Limb (tissue), 2 donors: ENCODE results near the gene PREP.

ENCODE experiments used
- DNase-seq, 2 donors: peaks; one replicate each; pipeline ENCODE4 v3.0.0-alpha.2; 2016; ENCODE audit errors: extremely low spot score in 2 of 2

The PREP gene

DNA sequence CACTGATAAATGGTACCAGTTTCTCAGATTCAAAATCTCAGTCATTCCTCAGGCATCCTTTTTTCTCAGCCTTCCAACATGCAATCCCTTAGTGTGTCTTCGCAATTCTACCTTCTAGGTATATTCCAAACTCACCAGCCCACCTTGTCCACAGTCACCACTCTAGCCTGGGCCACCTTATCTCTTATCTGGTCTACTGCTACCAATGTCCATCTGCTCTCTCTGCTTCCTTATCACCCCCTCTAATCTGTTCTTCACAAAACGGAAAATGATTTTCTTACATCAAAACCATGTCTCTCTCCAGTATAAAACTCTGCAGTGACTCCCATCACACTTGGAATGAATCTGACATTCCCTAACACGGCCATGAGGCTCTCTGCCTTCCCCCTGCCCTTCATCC, 91.9 kb downstream of the PREP start:
- no peak for DNase-seq

DNA sequence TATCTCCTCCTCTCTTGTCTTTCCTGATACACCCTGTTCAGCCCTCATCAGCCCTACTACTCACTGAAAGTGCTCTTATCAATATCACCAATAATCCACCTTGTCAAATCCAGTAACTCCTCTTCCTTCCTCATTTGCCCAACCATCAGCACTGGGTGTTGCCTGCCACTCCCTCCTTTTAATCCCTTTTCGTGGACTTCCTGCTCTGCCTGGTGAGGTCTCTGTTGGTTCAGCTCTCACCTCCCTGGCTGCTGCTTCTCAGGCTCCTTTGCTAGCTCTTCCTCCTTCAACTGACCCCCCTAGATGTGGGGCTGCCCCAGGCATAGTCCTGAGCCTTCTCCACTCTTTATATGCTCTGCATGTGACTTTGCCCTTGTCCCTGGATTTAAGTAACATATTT, 92.5 kb downstream of the PREP start:
- DNase-seq, result no peak

DNA sequence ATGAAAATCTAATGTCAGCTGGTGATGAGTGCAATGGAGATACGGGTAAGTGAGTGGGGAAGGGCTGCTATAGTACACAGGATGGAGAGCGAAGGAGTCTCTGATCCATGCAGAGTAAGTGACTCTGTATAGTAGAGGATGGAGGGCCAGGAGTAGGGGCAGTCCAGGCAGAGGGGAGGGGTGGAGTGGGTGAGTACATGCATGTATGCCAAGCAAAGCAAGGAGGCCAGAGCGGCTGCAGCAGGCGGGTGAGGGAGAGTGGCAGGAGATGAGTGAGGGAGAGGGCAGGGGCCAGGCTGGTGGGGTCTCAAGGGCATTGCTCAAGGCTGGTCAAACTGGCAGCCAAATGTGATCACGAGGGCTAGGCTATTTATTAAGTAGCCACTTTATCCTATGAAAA, 94.0 kb downstream of the PREP start:
- DNase-seq, result no peak

DNA sequence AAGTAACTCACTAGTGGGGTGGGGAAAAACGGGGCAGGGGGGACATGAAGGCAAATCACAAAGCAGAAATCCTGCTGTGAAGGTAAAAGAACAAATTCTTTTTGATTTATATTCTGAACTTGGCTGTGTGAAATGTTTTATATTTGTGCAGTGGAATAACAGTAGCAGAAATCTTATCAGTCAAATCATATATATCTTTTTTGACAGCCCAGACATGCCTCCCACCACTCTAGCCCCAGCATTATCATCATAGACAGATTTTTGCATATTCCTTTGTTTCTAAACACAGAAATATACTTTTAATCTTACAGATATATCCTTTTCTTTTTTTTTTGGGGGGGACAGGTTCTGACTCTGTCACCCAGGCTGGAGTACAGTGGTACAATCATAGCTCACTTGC, 97.4 kb downstream of the PREP start:
- DNase-seq, result no peak

DNA sequence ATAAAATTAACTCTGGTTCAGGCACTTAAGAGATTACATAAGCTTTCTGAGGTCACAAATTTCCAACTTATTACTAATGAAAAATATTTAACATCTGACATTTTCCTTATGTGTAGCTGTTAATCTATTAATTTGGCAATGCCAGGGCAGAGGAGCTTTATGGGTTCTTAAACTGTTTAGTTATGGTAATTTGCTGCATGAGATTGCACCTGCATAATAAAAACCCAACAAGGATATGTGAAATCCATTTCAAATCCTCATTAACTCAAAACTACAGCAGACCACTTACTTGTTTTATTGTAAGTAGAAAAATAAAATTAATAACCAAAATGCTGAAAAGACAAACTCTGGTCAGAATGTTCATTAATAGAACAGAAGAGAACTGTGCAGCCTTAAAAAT, 98.1 kb downstream of the PREP start:
- no peak for DNase-seq

DNA sequence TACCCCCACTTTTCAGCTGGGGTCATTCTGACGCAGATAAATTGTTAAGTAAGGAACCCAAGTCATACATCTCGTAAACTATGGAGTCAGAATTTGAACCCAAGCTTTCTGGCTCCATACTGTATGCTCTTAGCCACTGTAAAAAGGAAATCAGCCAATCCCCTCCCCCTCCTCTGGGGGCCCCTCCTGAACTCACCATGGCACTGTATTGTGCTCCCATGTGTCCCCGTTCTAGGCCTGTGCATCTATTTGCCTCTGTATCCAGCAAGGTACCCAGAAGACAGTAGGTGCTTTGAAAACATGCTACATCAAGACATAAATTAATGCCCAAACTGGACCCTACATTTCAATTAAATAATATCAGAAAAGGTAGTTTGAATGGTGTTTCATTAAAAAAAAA, 98.5 kb downstream of the PREP start:
- DNase-seq, result no peak

DNA sequence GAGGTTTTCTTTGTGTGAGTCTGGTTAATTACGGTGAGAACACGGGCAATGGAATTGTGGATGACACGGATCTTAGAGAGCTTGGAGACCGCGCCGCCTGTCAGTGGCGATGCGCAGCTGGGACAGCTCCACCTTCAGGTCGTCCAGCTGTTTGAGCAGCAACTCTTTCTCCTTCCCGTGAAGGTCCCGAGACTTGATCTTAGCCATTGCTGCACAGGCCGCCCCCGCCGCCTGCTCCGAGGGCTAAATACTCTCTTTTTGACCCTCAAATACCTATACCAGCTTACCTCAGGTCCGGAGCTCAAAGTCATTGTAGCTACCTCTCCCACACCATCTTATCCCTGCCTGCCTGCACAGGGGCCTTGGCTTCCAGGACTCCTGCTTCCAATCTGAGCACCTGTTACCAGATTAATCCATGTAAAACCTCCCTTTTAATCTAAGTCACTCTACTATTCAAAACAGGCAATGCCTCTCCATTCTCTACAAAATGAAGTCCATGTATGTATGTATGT, 100.2 kb downstream of the PREP start:
- DNase-seq, result no peak

DNA sequence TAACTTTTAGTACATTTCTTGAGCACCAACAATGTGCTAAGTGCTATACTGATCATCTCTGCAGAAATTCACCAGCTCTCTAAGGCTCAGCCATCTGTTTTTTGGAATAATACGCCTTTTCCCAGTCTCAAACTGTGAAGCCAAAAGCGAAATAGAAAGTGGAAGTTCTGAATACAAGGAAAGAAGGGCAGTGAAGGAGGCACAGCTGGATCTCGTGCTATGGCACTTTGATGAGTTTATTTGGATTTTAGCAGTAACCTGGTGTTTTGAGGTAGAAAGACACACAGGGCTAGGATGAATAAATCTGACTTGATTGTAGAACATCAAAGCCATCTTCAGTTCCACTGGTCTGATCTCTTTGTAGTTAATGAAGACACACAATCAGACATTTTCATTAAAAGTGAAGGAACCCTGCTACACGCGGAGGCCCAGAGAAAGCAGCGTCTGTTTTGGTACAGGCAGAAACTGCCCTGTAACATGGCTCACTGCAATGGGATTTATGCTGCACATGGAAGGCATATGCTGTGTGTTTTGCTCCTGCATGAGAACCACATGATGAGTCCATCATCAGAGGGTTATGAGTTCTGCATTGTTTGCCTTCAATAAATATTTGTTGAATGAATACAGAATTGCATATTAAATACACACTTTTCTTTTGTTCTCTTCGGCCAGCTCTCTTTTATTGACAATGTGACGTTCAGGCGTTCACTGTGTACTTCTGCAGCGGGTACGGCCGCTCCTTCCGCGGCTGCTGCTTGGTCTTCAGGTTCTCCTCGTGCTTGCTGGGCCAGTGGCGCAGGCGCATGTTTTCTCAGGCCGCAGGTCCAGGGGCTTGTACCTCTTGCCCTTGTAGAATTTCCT, 100.9 kb downstream of the PREP start:
- DNase-seq, result no peak

DNA sequence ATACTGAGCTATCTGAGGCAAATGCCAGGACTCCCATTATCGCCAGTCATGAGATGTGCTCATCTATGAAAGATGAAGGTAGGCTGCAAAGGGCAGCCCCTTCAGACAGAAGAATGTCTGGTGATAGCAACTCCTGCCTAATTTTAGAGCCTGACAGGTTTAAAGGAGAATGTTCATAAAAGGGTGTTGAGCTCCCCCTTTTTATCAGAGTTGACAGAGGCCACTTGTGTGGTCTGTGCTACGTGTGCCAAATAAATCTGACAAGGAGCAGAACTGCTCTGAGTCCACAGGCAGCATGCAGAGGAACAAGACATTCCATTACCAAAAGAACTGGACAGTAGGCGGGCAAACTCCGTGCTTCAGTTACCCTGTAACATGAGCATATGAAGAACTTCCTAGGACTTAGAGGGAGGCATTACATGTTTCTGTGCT, 101.8 kb downstream of the PREP start:
- DNase-seq, result peak in 1 of 2 donors; percentile 36

DNA sequence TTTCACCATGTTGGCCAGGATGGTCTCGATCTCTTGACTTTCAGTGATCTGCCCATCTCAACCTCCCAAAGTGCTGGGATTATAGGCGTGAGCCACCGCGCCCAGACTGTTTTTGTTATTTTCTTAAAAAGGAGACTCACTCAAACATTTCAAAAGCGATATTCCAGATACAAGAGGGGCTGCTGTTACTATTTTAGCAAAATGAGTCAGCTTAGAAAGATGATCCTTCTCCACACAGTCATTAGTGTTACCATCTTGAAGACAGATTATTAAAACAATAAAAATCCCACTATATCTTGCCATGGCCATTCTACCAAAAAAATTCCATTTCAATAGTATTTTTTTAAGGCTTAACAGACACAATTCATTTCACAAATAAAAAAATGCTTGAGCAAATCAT, 102.8 kb downstream of the PREP start:
- DNase-seq, result no peak

DNA sequence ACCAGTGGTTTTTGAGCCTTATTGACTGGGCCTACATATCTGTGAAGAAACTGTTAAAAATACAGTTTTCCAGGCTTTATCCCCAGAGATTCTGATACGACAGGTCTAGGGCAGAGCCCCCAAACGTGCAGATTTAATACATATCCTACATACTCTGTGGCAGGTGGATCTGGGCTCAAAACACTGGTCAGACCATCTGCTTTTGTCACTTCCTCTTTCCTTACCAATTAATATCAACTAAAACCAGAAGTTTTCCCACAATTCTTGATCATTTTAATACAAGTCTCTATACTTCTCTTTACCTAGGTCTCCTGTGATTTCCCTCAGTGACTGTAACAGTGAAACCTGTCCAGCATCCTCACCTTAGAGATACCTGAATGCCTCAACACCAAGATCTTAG, 108.8 kb downstream of the PREP start:
- no peak for DNase-seq

DNA sequence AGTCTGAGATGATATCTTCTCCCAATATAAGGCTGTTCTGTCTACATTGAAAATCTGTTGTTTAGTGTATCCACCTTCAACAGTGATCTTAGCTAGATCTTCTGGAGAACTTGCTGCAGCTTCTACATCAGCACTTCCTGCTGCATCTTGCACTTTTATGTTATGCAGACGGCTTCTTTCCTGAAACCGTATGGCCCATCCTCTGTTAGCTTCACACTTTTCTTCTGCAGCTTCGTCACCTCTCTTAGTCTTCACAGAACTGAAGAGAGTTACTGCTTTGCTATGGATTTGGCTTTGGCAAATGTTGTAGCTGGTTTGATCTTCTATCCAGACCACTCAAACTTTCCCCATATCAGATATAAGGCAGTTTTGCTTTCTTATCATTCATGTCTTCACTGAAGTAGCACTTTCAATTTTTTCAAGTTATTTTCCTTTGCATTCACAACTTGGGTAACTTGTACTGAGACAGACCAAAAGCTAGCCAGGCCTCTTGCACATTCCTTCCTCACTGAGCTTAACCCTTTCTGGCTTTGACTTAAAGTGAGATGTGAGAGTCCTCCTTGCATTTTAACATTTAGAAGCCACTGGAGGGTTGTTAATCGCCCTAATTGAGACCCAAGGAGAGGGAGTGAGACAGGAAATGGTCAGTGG, 110.1 kb downstream of the PREP start:
- no peak for DNase-seq

DNA sequence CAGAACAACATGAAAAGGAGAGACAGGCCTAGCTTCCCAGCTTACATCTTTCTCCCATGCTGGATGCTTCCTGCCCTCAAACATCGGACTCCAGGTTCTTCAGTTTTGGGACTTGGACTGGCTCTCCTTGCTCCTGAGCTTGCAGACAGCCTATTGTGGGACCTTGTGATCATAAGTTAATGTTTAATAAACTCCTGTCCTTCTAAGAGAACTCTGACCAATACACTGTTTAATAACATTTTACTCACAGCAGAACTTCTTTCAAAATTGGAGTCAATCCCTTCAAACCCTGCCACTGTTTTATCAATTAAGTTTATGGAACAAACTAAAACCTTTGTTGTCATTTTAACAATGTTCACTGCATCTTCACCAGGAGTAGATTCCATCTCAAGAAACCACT, 111.4 kb downstream of the PREP start:
- no peak for DNase-seq

DNA sequence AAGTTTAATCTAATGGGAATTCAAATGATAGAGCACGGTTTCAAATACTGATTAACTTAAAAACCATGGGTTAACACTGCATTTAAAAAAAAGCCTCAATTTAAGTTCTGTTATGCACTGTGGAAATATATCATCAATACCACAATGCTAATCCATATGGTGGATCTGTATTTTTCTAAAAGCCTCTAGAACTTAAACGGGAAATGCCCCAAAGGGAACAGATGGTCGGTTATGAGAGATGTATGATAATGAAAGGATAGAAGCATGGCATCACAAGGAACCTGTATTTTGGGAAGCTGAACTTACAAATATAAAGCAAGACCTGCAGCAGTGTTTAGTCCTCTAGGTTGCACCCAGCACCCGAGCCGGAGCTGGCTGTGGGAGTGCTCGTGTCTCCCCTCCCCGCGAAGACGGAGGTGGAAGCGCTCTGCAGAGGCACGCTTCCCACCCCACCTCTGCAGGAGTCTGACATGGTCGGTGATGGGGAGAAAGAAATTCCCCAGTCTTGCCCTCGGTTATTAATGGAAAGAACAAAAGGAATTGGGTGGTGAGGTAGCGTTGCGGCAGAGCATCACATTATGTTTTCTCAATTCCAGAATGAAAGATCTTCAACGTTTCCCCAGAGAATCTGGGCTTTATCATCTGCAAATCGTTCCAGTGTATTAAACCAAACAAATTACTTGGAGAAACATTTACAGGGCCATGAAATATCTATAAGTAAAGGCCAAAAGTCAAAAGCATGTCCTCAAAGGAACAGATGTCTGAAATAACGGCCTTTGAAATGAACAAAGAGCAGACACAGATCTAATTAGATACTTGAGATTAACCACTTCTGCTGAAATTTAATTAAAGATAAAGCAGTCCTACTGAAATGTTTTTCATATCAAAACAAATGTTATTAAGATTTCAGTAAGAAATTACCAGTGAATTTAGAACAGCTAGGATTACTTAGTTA, 120.0 kb downstream of the PREP start:
- DNase-seq, result no peak

DNA sequence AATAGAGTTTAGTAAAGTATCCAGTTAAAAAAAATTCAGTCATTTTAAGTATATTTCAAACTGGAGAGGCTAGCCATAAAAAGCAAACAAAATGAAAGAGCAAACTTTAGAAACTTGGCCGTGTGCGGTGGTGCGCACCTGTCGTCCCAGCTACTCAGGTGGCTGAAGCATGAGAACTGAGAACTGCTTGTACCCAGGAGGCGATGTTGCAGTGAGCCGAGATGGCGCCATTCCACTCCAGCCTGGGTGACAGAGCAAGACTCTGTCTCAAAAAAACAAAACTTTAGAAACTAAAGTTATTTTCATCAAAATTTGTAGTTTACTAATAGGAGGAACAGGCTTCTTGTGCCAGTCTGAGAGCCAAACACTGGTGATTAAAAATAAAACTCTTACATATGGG, 122.8 kb downstream of the PREP start:
- DNase-seq, result no peak

DNA sequence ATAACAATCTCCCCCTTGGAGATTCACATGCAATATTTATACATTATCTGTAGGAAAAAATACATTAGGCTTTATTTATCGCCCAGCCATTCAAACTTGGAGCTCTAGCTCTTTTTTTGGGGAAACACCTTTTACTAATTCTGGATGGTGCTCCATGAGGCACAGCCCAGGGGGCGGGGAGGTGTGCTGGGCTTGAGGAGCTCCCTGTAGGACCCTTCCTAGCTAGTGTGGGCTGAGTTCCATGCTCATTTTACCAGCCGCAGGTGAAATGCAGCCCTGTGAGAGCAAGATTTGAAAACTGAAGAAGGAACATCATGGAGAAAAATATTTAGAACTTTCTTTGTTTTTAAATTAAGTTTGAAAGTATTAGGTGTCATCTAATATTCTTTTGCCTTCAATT, 123.4 kb downstream of the PREP start:
- no peak for DNase-seq

DNA sequence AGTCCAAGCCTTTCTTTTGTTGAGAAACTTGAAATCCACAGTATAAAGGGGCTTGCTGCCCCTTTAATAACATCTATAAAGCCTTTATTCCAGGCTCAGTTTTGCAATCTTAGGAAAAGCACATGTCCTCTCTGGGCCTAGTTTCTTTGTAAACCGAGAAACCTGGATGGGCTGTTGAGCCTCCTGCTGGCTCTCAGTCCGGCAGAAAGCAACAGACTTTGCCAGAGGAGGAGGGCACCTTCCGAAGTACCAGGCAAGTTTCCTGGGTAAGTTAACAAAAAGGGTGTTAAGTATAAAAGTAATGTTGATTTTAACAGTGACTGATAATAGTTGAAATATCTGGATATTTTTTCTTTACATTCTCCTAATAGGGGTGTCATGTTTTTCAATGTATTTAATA, 124.1 kb downstream of the PREP start:
- no peak for DNase-seq

DNA sequence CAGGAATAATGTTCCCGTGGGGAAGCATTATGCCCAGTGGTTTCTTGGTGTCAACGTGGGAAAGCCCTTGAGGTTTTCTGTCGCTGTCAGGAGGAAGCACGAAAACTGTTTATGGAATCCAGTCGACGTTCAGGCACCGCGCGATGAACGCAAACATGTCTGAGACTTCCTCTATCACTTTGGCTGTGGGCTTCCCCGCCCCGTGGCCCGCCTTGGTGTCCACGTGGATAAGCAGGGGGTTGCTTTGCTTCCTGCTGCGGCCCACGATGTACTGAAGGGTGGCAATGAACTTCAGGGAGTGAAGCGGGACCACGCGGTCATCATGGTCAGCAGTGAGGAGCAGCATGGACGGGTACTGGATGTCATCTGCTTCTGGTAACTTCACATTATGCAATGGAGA, 124.8 kb downstream of the PREP start:
- DNase-seq, result no peak

DNA sequence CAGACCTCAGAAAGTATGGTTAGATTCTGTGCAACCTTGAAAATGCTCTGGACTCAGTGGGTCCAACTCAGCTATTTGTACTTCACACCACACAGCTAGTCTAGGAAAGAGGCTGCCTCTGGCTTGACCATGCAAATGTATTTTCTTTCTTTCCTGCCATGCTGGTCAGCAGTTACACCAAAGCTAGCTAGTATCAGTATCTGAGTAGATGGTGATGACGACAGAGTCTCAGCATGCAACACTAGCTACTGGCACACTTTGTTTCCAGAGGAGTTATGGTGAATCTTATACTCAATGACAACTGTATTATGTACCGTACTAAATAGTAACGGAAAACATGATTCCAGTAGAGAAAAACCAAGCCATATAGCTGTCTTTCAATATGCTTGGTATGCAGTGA, 126.5 kb downstream of the PREP start:
- no peak for DNase-seq

DNA sequence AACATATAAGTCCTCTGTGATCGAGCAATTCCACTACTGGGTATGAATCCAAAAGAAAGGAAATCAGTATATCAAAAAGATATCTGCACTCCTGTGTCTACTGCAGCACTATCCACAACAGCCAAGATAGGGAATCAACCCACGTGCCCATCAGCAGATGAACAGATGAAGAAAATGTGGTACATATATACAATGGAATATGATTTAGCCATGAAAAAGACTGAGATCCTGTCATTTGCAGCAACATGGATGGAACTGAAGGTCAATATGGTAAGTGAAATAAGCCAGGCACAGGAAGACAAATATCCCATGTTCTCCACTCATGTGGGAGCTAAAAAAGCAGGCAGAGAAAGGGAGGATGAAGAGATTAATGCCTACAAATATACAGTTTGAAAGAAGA, 127.3 kb downstream of the PREP start:
- DNase-seq, result no peak

DNA sequence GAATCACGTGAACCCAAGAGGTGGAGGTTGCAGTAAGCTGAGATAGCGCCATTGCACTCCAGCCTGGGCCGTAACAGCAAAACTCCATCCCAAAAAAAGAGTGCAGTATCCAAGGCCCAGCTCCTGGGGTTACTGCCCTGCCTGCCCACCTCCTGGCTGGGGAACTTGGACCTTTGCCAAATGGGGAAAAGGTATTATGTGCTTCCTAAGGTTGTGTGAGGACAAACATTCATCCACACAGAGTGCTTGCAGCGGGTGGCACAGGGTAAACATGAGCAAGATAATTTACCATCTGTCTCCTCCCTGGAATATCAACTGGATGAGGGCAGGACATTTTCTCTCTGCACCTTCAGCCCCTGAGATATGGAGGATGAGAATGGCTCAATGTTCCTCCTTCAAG, 128.2 kb downstream of the PREP start:
- DNase-seq, result no peak

DNA sequence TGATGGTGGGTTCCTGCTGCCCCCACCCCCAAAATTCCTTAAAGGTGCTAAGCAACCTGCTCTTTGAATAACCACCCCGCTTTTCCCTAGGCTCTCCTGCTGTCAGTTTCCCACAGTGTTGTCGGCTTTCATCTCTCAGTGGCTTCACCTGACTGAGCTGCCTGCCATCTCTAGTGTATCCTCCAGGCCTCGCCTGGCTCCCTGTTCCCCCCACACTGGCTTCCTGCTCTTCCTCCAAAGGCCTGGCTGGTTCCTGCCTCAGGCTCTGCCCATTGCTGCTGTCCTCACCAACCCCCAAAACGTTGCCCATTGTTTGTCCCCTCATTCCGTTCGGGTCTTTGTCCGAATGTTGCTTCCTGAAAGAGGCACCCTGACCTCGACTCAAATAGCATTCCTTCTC, 129.3 kb downstream of the PREP start:
- DNase-seq, result no peak
